ENCODE data around the gene TPGS2.

The TPGS2 gene

GRCh38 chr18:36809590-36810381, 19.0 kb downstream of the TPGS2 start:
- Histone ChIP-seq H3K27me3 (replicated peaks; ENCODE audit: control insufficient read depth, insufficient read depth, low read length) (no peaks in the 10 kb centered on the region), H3K4me3 (replicated peaks; ENCODE audit: low read depth, low read length) (no peak overlapping the region), H3K36me3 (ENCODE audit: control insufficient read depth, insufficient read depth, low read length) (peaks cover 8% of the 10 kb centered on the region)
- peak; percentile 78 for TF ChIP-seq CTCF (IDR thresholded peaks at IDR 0.05; ENCODE audit: insufficient read depth, low read length, poor library complexity, severe bottlenecking)
- no peak for DNase-seq (ENCODE audit: extremely low read depth, insufficient read length)

- no peaks in the 10 kb centered on the region for H3K27me3 ChIP-seq (replicated peaks; ENCODE audit: control insufficient read depth, insufficient read depth, low read length)
- peaks cover 8% of the 10 kb centered on the region for H3K36me3 ChIP-seq (ENCODE audit: control insufficient read depth, insufficient read depth, low read length)
- no peak for DNase-seq (ENCODE audit: extremely low read depth, insufficient read length)
- H3K4me3 ChIP-seq (replicated peaks; ENCODE audit: low read depth, low read length): no peak overlapping the region
- TF ChIP-seq CTCF (IDR thresholded peaks at IDR 0.05; ENCODE audit: insufficient read depth, low read length, poor library complexity, severe bottlenecking): no peak
Measured at GRCh38 chr18:36808681-36809080, 20.1 kb downstream of the TPGS2 start.

GRCh38 chr18:36805105-36805504, 23.7 kb downstream of the TPGS2 start:
- H3K36me3 ChIP-seq (ENCODE audit: control insufficient read depth, insufficient read depth, low read length): peaks cover 4% of the 10 kb centered on the region
- no peaks in the 10 kb centered on the region for H3K27me3 ChIP-seq (replicated peaks; ENCODE audit: control insufficient read depth, insufficient read depth, low read length)
- no peak for DNase-seq (ENCODE audit: extremely low read depth, insufficient read length)
- no peak for TF ChIP-seq CTCF (IDR thresholded peaks at IDR 0.05; ENCODE audit: insufficient read depth, low read length, poor library complexity, severe bottlenecking)
- H3K4me3 ChIP-seq (replicated peaks; ENCODE audit: low read depth, low read length): no peak overlapping the region

GRCh38 chr18:36798738-36799473, 29.9 kb downstream of the TPGS2 start:
- H3K27me3 ChIP-seq (replicated peaks; ENCODE audit: control insufficient read depth, insufficient read depth, low read length): no peaks in the 10 kb centered on the region
- peaks cover 10% of the 10 kb centered on the region for H3K36me3 ChIP-seq (ENCODE audit: control insufficient read depth, insufficient read depth, low read length)
- no peak overlapping the region for H3K4me3 ChIP-seq (replicated peaks; ENCODE audit: low read depth, low read length)
- DNase-seq (ENCODE audit: extremely low read depth, insufficient read length): no peak
- TF ChIP-seq CTCF (IDR thresholded peaks at IDR 0.05; ENCODE audit: insufficient read depth, low read length, poor library complexity, severe bottlenecking): no peak

GRCh38 chr18:36792634-36793283, 36.0 kb downstream of the TPGS2 start:
- Histone ChIP-seq H3K36me3 (ENCODE audit: control insufficient read depth, insufficient read depth, low read length) (peaks cover 6% of the 10 kb centered on the region), H3K4me3 (replicated peaks; ENCODE audit: low read depth, low read length) (no peak overlapping the region), H3K27me3 (replicated peaks; ENCODE audit: control insufficient read depth, insufficient read depth, low read length) (no peaks in the 10 kb centered on the region)
- DNase-seq (ENCODE audit: extremely low read depth, insufficient read length): no peak
- TF ChIP-seq CTCF (IDR thresholded peaks at IDR 0.05; ENCODE audit: insufficient read depth, low read length, poor library complexity, severe bottlenecking): no peak
